HG02884 (cell line): Measurements from ENCODE around the gene LIN28B.
"Not testable (repeated sequence)": the region's sequence is repeated elsewhere in the genome, so short reads cannot be mapped to it uniquely, and the experiment has no call there.

ENCODE experiments used
- ATAC-seq: cut with Tn5 transposase; IDR thresholded peaks from one replicate; pipeline ENCODE4 v1.9.1; 2021; ENCODE audit warnings: mild to moderate bottlenecking, moderate library complexity; ENCODE audit not compliant: unreplicated experiment

The LIN28B gene

GRCh38 chr6:104955927-104956730 lies 778 bp upstream of the LIN28B start:
- ATAC-seq: no peak

- ATAC-seq: no peak
Observed at GRCh38 chr6:104957301-104958177, 632 bp downstream of the LIN28B start.

- ATAC-seq: no peak
Observed at GRCh38 chr6:104958178-104959025, 1.5 kb downstream of the LIN28B start.

- ATAC-seq: no peak
Observed at GRCh38 chr6:104959026-104959858, 2.3 kb downstream of the LIN28B start.

GRCh38 chr6:104969108-104969507 lies 12.2 kb downstream of the LIN28B start:
- no peak for ATAC-seq

- ATAC-seq: no peak
Observed at GRCh38 chr6:104969785-104970581, 13.1 kb downstream of the LIN28B start.

- ATAC-seq: no peak
Observed at GRCh38 chr6:104973404-104973803, 16.5 kb downstream of the LIN28B start.

GRCh38 chr6:104983296-104983695 lies 26.4 kb downstream of the LIN28B start:
- ATAC-seq: no peak

GRCh38 chr6:104983776-104984175 lies 26.9 kb downstream of the LIN28B start:
- ATAC-seq: no peak

- ATAC-seq: no peak
Observed at GRCh38 chr6:104984831-104985230, 27.9 kb downstream of the LIN28B start.

GRCh38 chr6:104985875-104986274 lies 29.0 kb downstream of the LIN28B start:
- not testable (repeated sequence) for ATAC-seq

- no peak for ATAC-seq
Observed at GRCh38 chr6:104986625-104987024, 29.7 kb downstream of the LIN28B start.

- no peak for ATAC-seq
Observed at GRCh38 chr6:104987218-104987617, 30.3 kb downstream of the LIN28B start.

GRCh38 chr6:104990085-104990484 lies 33.2 kb downstream of the LIN28B start:
- ATAC-seq: no peak

GRCh38 chr6:104991062-104991461 lies 34.2 kb downstream of the LIN28B start:
- ATAC-seq: not testable (repeated sequence)

GRCh38 chr6:104993576-104993975 lies 36.7 kb downstream of the LIN28B start:
- ATAC-seq: not testable (repeated sequence)

GRCh38 chr6:104995989-104996617 lies 39.2 kb downstream of the LIN28B start:
- no peak for ATAC-seq

- no peak for ATAC-seq
Observed at GRCh38 chr6:105001063-105001462, 44.2 kb downstream of the LIN28B start.

- ATAC-seq: no peak
Observed at GRCh38 chr6:105001906-105002305, 45.0 kb downstream of the LIN28B start.
